ENCODE measurements around the gene FADS6.

The FADS6 gene

GRCh38 chr17:74865504-74866197 lies 27.8 kb downstream of the FADS6 start:
- DNase-seq, result no peak

GRCh38 chr17:74864866-74865395 lies 28.5 kb downstream of the FADS6 start:
- no peak for DNase-seq

- DNase-seq, result no peak
Observed at GRCh38 chr17:74864297-74864865, 29.1 kb downstream of the FADS6 start.

GRCh38 chr17:74863420-74864296 lies 29.8 kb downstream of the FADS6 start:
- DNase-seq, result no peak

GRCh38 chr17:74862919-74863318 lies 30.5 kb downstream of the FADS6 start:
- no peak for DNase-seq

- DNase-seq, result no peak
Observed at GRCh38 chr17:74862108-74862901, 31.1 kb downstream of the FADS6 start.

- DNase-seq, result no peak
Observed at GRCh38 chr17:74861662-74862107, 31.7 kb downstream of the FADS6 start.

GRCh38 chr17:74860872-74861661 lies 32.4 kb downstream of the FADS6 start:
- DNase-seq, result no peak

GRCh38 chr17:74860229-74860871 lies 33.1 kb downstream of the FADS6 start:
- DNase-seq, result peak; percentile 47

GRCh38 chr17:74859459-74860228 lies 33.8 kb downstream of the FADS6 start, which contains the start of gene GRIN2C:
Gene GRIN2C, minus strand, starts transcription at chr17:74859885. Its CDS starts 4,793 bp downstream, at chr17:74855092.
- no peak for DNase-seq

GRCh38 chr17:74858672-74859458 lies 34.6 kb downstream of the FADS6 start:
- no peak for DNase-seq

- no peak for DNase-seq
Observed at GRCh38 chr17:74857191-74857590, 36.2 kb downstream of the FADS6 start.

GRCh38 chr17:74856112-74856511 lies 37.3 kb downstream of the FADS6 start:
- no peak for DNase-seq

- no peak for DNase-seq
Observed at GRCh38 chr17:74855323-74855722, 38.1 kb downstream of the FADS6 start.

- DNase-seq, result no peak
Observed at GRCh38 chr17:74854792-74855191, 38.6 kb downstream of the FADS6 start.

- DNase-seq, result no peak
Observed at GRCh38 chr17:74853669-74854068, 39.8 kb downstream of the FADS6 start.

- DNase-seq, result no peak
Observed at GRCh38 chr17:74853048-74853397, 40.4 kb downstream of the FADS6 start.

GRCh38 chr17:74852237-74853047 lies 41.0 kb downstream of the FADS6 start:
- DNase-seq, result no peak
